ENCODE data around the gene REG3G.

DNA sequence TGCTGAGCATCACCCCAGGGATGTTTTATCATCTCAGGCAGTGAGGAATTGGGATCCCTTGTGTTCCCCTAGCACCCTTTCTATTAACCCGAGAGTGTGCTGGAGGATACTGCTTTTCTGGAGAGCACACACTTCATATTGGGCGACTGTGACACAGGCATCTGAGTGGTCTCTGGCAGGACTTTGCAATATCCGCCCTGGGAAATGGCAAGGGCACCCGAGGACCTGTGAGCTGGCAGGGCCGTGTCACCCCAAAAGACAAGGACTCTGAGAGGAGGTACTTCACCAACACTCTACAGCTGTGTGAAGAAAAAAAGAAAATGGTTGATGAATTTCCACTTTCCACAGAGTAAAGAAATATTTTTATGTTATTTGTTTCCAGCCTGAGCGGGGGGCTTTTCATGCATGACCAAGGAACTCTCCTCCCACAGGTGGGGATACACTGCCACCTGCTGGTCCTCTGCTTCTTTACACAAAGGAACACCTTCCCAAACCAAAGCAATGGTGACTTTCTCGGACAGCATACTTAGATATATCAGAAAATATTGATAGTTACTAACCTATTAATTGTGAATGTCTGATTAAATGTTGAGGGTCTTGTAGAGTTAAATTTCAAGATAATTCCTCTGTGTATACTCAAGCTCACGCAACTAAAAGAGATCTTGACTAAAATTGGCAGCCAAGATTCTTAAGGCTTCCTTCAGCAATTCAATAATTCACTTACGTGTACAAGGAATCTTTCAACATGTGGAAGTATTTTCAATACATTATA, 45.9 kb upstream of the REG3G start:
- TF ChIP-seq, protein P1, sequence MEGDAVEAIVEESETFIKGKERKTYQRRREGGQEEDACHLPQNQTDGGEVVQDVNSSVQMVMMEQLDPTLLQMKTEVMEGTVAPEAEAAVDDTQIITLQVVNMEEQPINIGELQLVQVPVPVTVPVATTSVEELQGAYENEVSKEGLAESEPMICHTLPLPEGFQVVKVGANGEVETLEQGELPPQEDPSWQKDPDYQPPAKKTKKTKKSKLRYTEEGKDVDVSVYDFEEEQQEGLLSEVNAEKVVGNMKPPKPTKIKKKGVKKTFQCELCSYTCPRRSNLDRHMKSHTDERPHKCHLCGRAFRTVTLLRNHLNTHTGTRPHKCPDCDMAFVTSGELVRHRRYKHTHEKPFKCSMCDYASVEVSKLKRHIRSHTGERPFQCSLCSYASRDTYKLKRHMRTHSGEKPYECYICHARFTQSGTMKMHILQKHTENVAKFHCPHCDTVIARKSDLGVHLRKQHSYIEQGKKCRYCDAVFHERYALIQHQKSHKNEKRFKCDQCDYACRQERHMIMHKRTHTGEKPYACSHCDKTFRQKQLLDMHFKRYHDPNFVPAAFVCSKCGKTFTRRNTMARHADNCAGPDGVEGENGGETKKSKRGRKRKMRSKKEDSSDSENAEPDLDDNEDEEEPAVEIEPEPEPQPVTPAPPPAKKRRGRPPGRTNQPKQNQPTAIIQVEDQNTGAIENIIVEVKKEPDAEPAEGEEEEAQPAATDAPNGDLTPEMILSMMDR (conservative IDR thresholded peaks at IDR 0.05; ENCODE audit: low read depth, low read length): peak; percentile 89
- no peak for TF ChIP-seq EZH2 (IDR thresholded peaks at IDR 0.05; ENCODE audit: borderline replicate concordance, low read depth, low read length, poor library complexity, severe bottlenecking)

All from A673 (cell line).